ENCODE data around the gene ZFPM1. TPM values are rescaled to one million over a fixed set of nuclear protein-coding genes. Genes with fewer than 3 reads are reported as not detected.

The ZFPM1 gene
- total RNA-seq, 1 experiment from 2014 or later = 14.6 TPM

- Histone ChIP-seq H3K4me2 (ENCODE audit: low read length) (no peak overlapping the region), H3K27ac (ENCODE audit: low read depth, low read length) (no peak overlapping the region), H2AFZ (ENCODE audit: low read depth, low read length, poor library complexity, severe bottlenecking) (no peak overlapping the region), H3K9me3 (ENCODE audit: control insufficient read depth in 1 of 2, insufficient read depth in 1 of 2, low read depth in 1 of 2, low read length in 2 of 2) (no peaks in the 10 kb centered on the region), H3K9me2 (ENCODE audit: insufficient read depth) (no peaks in the 10 kb centered on the region), H3K27me3 (ENCODE audit: insufficient read depth, low read length) (no peaks in the 10 kb centered on the region), H3K4me3 (replicated peaks in 1 of 2; ENCODE audit: low read depth in 1 of 2, low read length in 2 of 2) (no peak overlapping the region), H3K79me2 (ENCODE audit: insufficient read depth, low read length) (no peaks in the 10 kb centered on the region), H4K20me1 (ENCODE audit: insufficient read depth) (no peaks in the 10 kb centered on the region), H3K36me3 (ENCODE audit: control insufficient read depth in 1 of 2, insufficient read depth in 2 of 2, low read length in 2 of 2) (no peaks in the 10 kb centered on the region), H3K9ac (ENCODE audit: low read length) (no peak overlapping the region), H3K4me1 (ENCODE audit: control insufficient read depth in 1 of 2, insufficient read depth in 2 of 2, low read length in 2 of 2) (peaks cover 3 to 18% of the 10 kb centered on the region in 2 experiments; a peak in 3 of 4 replicates)
- no peak for TF ChIP-seq POLR2A (IDR thresholded peaks at IDR 0.05; ENCODE audit: borderline replicate concordance, extremely low read depth, insufficient read depth, insufficient read length)
- TF ChIP-seq SRF (IDR thresholded peaks at IDR 0.05; ENCODE audit: low read depth) = no peak
- TF ChIP-seq JUND (IDR thresholded peaks at IDR 0.05) = no peak
- TF ChIP-seq SIN3A (IDR thresholded peaks at IDR 0.05; ENCODE audit: low read depth) = no peak
- TF ChIP-seq EZH2 (IDR thresholded peaks at IDR 0.05) = no peak
- no peak for TF ChIP-seq CBX3 (IDR thresholded peaks at IDR 0.05; ENCODE audit: low read depth)
- TF ChIP-seq RAD21 (IDR thresholded peaks at IDR 0.05; ENCODE audit: low read depth) = no peak
- TF ChIP-seq CEBPB (IDR thresholded peaks at IDR 0.05; ENCODE audit: low read depth) = no peak
- TF ChIP-seq TCF7L2 (IDR thresholded peaks at IDR 0.05; ENCODE audit: borderline replicate concordance, extremely low read depth, insufficient read depth, insufficient read length) = no peak
- no peak for TF ChIP-seq ZFX (IDR thresholded peaks at IDR 0.05)
- TF ChIP-seq, protein P1, sequence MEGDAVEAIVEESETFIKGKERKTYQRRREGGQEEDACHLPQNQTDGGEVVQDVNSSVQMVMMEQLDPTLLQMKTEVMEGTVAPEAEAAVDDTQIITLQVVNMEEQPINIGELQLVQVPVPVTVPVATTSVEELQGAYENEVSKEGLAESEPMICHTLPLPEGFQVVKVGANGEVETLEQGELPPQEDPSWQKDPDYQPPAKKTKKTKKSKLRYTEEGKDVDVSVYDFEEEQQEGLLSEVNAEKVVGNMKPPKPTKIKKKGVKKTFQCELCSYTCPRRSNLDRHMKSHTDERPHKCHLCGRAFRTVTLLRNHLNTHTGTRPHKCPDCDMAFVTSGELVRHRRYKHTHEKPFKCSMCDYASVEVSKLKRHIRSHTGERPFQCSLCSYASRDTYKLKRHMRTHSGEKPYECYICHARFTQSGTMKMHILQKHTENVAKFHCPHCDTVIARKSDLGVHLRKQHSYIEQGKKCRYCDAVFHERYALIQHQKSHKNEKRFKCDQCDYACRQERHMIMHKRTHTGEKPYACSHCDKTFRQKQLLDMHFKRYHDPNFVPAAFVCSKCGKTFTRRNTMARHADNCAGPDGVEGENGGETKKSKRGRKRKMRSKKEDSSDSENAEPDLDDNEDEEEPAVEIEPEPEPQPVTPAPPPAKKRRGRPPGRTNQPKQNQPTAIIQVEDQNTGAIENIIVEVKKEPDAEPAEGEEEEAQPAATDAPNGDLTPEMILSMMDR (IDR thresholded peaks at IDR 0.05 in 2 of 3, conservative IDR thresholded peaks at IDR 0.05 in 1 of 3; ENCODE audit: borderline replicate concordance in 1 of 3, insufficient read depth in 1 of 3, low read depth in 2 of 3, low read length in 2 of 3) = no peak
- TF ChIP-seq POLR2AphosphoS5 (IDR thresholded peaks at IDR 0.05; ENCODE audit: low read depth, low read length) = no peak
- no peak for TF ChIP-seq ELF1 (IDR thresholded peaks at IDR 0.05; ENCODE audit: borderline replicate concordance, low read depth)
- TF ChIP-seq EGR1 (IDR thresholded peaks at IDR 0.05; ENCODE audit: low read depth) = no peak
- no peak for TF ChIP-seq YY1 (IDR thresholded peaks at IDR 0.05; ENCODE audit: extremely low read depth, insufficient replicate concordance, low read depth, low read length)
- TF ChIP-seq, protein P2, sequence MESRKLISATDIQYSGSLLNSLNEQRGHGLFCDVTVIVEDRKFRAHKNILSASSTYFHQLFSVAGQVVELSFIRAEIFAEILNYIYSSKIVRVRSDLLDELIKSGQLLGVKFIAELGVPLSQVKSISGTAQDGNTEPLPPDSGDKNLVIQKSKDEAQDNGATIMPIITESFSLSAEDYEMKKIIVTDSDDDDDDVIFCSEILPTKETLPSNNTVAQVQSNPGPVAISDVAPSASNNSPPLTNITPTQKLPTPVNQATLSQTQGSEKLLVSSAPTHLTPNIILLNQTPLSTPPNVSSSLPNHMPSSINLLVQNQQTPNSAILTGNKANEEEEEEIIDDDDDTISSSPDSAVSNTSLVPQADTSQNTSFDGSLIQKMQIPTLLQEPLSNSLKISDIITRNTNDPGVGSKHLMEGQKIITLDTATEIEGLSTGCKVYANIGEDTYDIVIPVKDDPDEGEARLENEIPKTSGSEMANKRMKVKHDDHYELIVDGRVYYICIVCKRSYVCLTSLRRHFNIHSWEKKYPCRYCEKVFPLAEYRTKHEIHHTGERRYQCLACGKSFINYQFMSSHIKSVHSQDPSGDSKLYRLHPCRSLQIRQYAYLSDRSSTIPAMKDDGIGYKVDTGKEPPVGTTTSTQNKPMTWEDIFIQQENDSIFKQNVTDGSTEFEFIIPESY (IDR thresholded peaks at IDR 0.05; ENCODE audit: extremely low read depth, insufficient replicate concordance, low read length) = no peak
- no peak for TF ChIP-seq SP1 (IDR thresholded peaks at IDR 0.05; ENCODE audit: low read depth)
- intact Hi-C loops (cut with micrococcal nuclease) = loop anchor here (5.0 kb wide), 1 partner anchor 457 kb away; no protein-coding TSS in a partner anchor
- BruUV-seq (replicated peaks) = no TSS peak
- RAD21 ChIA-PET (ENCODE audit: low non-redundant PET in 1 of 2, low total read pairs in 2 of 2, uncharacterized antibody in 2 of 2, unreplicated experiment in 2 of 2) = no interaction called here
- ATAC-seq = no peak
- POLR2A ChIA-PET = no interaction called here
- no peak for DNase-seq (ENCODE audit: low read depth, low spot score)
- CTCF ChIA-PET = interaction anchor here (2.8 kb wide), 1 partner anchor 121 kb away, joined by 13 read pairs; no protein-coding TSS in a partner anchor
These were observed 13.4 kb upstream of the ZFPM1 start for GRCh38 chr16:88439706-88440105.

Data from HCT116 (cell line).